Measurements from ENCODE around the gene TECR.
"Not testable (repeated sequence)": the region's sequence is repeated elsewhere in the genome, so short reads cannot be mapped to it uniquely, and the experiment has no call there.

TECR gene, protein sequence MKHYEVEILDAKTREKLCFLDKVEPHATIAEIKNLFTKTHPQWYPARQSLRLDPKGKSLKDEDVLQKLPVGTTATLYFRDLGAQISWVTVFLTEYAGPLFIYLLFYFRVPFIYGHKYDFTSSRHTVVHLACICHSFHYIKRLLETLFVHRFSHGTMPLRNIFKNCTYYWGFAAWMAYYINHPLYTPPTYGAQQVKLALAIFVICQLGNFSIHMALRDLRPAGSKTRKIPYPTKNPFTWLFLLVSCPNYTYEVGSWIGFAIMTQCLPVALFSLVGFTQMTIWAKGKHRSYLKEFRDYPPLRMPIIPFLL

DNA sequence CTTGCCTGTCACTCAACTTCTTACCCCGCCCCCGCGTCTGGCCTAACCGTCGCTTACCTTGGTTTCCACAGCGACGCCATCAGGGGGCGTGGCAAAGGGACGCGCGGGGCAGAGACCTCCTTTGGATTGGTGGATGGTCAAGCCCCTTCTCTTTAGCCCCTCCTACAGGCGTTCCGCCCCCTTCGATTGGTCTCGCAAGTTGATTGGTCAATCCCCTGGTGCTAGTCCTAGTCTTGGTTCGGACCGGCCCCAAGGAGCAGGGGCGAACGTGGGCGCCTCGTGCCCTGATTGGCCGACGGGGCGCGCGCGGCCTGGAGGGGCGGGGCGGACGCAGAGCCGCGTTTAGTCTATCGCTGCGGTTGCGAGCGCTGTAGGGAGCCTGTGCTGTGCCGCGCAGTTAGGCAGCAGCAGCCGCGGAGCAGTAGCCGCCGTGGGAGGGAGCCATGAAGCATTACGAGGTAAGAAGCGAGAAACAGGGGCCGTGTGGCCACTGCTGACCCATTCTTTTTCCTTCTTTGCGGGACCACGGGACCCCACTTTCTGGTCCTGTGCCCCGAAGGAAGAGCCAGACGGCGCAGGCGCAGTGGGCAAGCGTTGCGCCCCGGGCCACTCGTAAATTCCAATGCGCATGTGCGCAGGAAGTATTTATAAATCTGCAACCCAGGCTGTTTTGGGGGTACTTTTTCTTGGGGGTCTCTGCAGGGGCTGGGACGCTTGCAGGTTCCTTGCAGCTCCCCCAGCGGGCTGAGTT lies at the start of gene TECR:
TECR (plus strand) TSS at position 341 of the 751 bp plus-strand sequence; CDS start at position 444, 103 bp downstream.
- DNase-seq: peak; percentile 98

DNA sequence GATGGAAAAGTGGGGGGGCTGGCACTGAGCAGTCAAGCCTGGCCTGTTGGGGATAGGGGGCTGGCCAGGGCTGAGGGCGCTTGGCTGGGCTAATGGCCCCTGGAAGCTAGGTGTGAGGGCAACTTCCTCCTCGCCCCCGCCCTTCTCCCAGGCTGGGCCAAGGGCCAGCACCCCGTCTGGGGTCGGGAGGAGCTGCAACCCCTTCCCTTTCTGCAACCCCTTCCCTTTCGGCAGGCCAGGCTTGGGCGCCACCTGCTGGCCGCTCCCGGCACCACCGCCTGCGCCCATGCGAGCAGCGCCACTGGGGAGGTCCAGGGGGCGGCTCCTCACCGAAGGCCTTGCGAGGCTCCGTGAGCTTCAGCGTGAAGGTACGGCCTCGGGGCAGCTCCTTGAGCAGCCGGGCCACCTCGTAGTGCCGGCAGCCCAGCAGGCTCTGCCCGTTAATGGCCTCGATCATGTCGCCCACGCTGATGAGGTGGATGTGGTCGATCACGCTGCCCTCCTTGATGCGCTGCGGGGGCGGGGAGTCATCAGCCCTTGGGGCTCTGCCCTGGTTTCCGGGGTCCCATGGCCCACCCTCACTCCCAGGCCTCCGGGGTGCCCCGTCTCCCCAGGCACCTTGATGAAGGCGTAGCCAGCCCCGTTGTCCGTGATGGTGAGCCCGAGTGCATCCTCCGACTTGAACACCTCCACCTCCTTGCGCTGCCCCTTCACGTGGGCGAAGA lies 49.3 kb upstream of the TECR start:
- DNase-seq: no peak

DNA sequence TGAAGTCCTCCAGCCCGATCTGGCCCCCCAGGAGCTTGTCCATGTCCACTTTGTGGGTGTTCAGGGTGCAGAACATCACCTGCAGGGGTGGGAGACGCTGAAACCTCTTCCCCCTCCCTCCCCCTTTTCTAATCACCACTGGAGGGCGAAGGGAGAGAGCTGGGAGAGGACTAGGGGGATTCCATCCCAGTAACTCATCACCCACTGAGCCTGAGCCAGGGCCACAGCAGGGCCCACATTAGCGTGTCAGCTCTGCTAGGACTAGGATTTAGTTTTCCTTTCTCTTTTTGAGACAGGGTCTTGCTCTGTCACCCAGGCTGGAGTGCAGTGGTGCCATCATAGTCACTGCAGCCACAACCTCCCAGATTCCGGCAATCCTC lies 48.7 kb upstream of the TECR start:
- DNase-seq: no peak

DNA sequence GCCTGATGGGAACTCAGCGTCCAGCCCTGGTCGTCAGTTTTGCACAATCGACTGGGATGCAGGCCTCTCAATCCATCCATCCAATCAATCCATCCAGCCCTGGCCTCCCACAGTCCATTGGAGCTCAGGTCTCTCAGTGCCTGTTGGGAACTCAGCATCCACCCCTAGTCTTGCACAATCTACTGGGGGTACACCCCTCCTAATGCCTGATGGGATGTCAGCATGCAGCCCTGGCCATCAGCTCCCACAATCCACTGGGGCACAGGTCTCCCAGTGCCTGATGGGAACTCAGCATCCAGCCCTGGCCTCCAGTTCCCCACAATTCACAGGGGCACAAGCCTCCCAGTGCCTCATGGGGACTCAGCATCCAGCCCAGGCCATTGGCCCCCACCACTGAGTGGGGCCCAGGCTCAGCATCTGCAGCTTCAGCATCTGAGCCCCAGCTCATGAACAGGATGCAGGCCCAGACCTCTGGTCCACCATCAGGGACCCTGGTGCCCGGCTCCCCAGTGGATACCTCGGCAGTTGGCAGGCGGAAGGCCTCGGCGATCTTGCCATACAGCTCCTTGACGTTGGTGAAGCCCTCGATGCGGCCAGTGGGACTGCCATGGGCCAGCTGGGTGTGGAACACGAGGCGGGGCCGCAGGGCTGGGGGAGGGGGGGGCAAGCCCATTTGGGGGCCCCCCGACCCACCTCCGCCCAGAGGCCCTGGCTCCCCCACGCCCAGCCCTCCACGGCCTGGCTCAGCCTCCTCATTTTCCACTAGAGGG lies 47.0 kb upstream of the TECR start:
- DNase-seq: no peak

DNA sequence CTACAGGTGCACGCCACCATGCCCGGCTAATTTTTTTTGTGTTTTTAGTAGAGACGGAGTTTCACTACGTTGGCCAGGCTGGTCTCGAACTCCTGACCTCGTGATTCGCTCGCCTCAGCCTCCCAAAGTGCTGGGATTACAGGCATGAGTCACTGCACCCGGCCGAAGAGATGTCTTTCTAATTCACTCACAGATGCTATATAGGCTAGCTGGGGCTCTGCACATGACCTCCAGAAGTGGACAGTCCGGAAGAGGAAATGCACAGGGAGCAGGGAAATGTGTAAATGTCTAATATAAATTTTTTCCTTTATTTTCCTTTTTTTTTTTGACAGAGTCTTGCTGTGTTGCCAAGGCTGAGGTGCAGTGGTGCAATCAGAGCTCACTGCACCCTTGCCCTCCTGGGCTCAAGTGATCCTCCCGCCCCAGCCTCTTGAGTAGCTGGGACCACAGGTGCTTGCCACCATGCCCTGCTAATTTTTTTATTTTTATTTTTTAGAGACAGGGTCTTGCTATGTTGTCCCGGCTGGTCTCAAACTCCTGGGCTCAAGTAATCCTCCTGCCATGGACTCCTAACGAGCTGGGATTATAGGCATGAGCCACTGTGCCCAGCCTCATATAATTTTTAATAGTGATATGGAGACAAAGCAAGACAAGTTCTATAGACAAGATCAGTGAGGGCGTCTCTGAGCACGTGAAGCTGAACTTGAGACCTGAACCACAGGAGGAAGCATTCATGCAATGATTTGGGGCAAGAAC lies 41.8 kb upstream of the TECR start:
- no peak for DNase-seq

DNA sequence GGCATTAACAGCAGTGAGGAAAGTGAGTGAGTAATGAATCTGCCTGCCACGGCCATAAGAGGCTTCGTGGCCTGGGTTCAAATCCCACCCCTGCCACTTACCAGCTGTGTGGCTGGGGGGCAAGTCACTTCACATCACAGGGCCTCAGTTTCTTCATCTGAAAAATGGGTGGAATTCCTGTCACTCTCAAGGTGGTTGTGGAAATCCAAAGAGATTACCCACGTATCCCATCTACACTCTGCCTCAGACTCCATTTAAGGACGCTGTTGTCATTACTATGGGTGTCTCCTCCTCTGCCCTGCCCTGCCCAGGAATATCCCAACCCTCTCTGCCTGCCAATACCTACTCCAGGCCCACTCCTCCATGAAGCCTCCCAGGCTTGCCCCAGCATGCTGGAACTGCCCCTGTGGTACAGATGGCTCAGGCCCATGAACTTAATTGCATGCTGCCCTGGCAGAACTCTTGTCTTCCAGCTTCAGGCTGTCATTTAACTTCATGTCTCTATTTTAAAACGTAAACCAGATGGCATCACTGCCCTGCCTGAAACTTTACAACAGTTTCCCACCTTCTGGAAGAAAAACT lies 36.5 kb upstream of the TECR start:
- no peak for DNase-seq

DNA sequence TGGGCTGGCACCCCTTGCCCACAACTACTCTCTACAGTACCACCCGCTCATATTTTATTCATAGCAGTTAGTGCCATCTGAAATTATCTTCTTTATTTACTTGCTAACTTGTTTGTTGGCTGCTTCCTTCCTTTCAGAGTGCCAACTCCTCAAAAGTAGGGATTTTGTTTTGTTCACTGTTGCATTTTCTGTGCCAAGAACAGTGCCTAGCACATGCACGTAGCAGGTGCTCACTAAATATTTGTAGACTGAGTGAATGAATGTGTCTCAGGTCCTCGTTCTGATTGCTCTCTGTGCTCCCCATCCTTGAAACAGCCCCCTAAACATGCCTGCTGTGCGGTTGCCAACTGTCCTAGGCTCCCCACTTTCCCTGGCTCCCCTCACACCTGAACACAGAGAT lies 35.0 kb upstream of the TECR start:
- DNase-seq: no peak

DNA sequence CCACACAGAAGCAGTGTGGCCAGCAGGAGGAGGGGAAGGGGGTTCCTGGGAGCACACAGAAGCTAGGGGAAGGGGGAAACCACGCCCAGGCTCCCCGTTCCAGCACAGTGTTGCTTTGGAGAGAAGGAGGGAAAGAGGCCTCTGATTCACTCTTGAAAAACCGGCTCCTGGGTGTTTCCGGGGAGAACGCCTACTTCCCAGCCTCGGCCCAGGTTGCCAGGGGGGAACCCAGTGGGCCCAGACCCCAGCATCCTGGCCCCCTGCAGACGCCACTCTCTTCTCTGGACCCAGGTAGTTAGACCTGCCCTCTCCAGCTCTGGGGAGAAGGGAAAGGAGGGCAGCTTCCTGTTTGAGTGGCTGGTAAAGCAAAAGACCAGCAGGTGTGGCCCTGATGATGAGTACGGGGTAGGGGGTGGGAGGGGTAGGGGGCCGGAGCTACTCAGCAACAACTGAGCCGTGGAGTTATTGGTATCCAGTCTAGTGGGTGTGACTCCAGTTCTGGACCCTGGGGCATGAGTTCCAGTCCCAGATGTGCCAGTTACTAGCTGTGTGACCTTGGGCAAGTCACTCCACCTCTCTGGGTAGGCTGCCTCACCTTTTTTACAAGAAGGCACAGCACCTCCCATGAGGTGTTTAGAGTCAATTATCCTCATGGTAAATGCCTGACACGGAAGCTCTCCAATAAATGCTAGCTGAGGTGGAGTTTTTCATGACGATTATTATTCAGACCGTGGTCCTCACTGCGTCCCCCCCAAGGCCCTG lies 34.3 kb upstream of the TECR start:
- DNase-seq: no peak

DNA sequence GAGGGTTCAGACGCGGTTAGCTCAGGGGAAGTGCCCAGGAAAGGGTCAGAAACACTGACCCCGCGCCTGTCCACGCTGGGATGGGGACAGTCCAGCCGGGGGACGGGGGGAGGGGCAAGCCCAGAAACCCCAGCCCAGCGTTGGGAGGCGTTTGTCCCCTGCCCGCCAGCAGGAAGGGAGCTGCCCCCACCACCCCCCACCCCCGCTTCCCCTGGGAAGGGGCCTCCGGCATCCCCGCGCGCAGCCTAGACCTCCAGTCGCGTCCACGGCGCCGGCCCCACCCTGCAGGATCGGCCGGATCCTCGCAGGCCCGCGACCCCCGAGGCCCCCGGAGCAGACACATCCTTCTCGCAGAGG lies 33.7 kb upstream of the TECR start:
- no peak for DNase-seq

DNA sequence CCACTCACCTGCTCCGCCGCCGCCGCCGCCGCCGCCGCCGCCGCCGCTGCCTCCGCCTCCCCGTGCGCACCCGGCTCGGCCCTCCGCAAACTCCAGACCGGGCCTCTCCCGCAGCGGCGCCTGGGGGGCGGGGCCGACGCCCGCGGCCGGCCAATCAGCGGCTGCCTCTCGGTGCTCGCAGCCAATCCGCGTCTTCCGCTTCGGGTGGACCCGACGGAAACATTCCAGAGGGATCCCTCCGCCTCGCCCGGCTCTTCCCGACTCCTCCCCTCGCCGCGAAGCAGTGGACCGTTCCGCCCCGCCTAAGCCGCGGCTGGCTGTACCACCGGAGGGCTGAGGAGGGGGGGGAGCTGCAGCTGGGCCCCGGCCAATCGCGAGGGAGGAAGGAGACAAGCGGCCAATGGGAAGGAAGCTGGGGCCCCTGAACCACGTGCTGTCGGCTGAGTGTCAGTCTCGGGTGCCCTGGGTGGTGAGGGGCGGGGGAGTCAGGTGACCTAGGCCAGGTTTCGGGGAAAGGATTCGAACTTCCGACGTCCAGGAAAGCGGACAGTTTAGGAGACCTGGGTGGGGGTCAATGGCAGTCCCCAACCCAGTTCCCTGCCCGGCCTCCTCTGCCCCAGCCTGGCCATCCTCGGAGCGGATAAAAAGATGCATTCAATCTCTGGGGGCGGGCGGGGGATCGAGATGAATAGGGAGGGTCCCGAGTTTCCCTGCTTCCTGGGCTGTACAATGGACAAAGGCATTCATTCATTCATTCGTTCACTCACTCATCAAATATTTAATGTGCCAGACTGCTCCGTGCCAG lies 33.2 kb upstream of the TECR start, which contains the start of gene GIPC1:
GIPC1 (minus strand) TSS at position 99 of the 805 bp plus-strand sequence. CDS start 13,151 bp downstream, outside the sequence.
- DNase-seq: peak; percentile 95

DNA sequence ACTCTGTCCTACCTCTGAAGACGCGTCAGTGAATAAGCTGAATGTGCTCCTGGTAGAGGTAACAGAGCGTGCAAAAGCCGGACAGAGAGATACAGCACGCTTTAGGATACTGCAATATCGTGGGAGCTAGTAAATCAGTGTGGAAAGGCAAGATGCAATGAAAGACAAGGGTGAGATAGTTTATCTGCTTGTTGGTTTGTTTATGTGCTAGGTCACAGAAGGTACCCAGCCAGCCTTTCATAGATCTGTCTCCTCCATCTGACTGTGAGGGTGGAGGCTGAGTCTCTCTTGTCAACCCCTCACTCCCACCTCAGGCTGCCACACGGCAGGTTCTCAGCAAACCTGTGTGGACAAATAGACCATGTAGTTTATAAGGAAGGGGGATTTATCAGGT lies 32.6 kb upstream of the TECR start:
- DNase-seq: no peak

DNA sequence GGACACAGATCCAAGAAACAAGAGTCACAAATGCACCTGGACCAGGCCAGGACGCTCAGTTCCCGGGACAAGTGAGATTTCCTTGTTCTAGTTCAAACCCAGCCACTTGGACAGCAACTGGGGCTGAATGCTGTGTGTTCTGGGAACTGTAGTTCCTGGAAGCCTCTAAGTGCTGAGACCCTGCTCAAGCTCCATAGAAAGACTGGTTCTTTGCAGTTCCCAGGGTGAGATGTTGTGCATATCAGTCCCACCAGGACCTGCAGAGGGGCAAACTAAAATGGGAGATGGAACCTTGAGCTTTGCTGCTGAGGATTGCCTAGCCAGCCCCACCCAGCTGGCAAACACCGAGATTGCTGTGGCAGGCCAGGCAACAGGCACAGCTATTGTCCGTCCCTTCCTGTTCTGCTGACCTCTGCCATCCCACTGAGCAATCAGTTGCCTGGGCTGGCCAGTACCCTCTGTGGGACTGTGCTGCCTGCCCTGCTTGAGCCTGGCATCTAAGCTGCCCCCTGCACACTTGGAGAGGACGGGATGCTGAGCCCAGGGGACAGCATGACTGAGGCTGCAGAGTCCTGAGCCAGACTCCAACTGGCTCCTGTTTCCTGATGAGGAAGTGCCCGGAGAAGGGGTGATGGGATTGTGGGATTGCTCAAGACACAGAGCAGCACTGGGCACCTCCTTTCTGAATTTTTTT lies 32.0 kb upstream of the TECR start:
- no peak for DNase-seq

DNA sequence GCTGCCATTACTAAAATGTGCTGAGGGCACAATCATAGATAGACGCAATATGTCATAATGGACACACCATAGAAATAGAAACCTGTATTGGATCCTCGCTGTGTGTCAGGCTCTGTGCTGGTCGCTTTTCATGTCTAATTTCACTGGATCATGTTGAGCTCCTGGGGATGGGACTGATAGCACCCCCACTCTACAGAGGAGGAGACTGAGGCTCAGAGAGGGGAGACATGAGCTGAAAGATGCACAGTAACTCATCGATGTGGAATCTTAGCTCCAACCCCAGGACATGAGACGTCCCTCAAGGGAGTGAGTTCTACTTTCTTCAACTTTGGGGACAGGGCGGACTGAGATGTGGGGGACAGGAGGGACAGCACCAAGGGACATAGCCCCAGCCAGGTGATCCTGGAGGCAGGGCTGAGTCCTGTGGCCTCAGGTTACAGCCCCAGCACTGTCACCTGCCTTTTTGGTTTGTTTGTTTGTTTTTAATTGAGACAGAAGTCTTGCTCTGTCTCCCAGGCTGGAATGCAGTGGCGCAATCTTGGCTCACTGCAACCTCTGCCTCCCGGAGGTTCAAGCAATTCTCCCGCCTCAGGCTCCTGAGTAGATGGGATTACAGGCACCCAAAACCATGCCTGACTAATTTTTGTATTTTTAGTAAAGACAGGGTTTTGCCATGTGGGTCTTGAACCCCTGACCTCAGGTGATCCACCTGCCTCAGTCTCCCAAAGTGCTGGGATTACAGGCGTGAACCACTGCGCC lies 26.9 kb upstream of the TECR start:
- no peak for DNase-seq

DNA sequence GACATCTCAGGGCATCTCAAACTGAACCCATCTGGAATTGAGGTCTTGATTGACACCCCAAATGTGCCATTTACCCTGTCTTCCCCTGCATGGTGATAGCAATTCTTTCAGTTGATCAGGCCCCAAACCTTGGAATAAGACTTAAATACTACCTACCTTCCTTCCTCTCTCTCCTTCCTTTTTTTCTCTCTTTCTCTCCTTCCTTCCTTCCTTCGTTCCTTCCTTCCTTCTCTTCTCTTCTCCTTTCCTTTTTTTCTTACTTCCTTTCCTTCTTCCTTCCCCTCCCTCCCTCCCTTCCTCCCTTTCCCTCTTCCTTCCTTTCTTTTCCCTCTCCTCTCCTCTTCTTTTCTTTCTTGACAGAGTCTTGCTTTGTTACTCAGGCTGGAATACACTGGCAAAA lies 26.1 kb upstream of the TECR start:
- DNase-seq: no peak

DNA sequence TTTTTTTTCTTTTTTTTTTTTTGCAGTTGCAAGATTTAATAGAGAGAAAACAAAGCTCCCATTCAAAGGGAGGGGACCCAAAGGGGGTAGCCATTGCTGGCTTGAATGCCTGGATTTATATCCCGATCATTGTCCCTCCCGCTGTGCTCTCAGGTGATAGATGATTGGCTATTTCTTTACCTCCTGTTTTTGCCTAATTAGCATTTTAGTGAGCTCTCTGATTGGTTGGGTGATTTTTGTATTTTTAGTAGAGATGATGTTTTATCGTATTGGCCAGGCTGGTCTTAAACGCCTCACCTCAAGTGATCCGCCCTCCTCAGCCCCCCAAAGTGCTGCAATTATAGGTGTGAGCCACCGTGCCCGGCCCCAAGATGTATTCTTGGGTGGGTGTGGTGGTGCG lies 24.8 kb upstream of the TECR start:
- not testable (repeated sequence) for DNase-seq

DNA sequence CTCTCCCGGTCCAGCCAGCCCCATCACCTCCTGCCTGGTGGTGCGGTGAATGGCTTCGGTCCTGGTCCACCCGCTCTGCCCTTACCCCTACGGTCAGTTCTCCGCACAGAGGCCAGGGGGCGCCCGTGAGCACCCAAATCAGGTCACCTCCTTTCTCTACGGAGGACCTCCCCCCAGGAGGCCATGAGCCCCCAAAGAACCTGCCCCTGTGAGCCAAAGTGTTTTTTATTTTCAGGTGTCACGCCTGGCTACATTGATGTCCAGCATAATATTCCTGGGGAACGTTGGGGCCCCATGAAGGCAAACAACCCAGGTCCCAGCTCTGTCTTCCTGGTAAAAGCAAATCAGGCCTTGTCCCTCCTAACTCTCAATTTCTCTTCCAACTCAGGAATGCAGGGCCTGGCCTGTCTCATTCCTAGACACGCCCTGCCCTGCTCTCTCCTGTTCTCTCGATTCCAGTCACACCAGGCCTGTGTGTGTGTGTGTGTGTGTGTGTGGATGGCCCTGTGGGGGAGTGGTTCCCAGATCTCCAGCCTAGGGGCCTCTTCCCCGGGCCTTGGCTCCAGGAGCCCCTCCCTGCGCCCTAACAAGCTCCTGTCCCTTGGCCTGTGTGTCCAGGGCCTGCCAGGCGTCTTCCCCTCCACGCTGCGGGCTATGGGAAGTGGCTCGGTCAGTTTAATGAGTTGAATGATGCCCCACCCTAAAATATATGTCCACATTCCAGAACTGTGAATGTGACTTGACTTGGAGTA lies 23.7 kb upstream of the TECR start:
- no peak for DNase-seq

DNA sequence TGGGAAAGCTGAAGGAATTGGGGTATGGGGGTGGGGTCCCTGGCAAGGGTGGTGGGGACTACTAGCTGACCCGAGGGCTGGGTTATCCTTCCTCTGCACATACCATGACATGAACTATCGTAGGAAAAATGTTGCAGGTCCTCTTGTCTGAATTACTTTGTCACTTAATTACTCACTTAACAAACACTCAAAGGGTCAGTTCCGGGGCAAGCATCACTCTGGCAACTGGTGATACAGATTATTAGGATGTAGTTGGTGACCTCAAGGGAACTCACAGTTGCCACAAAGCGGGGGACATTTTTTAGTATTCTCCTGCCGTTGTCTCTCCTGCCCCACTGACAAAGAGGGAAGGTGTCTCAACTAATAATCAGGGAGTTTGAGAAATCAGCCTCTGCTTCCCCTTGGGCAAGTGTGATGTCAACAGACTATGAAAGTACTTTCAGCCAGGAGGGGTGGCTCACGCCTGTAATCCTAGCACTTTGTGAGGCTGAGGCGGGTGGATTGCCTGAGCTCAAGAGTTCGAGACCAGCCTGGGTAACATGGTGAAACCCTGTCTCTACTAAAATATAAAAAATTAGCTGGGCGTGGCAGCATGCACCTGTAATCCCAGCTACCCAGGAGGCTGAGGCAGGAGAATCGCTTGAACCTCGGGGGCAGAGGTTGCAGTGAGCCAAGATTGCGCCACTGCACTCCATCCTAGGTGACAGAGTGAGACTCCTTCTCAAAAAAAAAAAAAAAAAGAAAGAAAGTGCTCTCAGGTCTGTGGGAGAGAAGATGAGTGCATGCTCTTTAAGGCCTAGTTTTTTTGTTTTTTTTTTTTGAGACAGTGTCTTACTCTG lies 21.5 kb upstream of the TECR start:
- DNase-seq: no peak

Data from NCI-H2107 (cell line).